Upper lobe of right lung (tissue), 1 donor: Measurements from ENCODE around the gene NUP37. TPM values are rescaled to one million over a fixed set of nuclear protein-coding genes. Genes with fewer than 3 reads are reported as not detected.

Experiments used
- ATAC-seq: fragments of 200-7000 bp; cut with Tn5 transposase; one replicate; pipeline ENCODE4 v1.9.1; 2020; ENCODE audit warnings: mild to moderate bottlenecking, moderate library complexity
- DNase-seq: peaks from one replicate; pipeline ENCODE4 v3.0.0-alpha.2; 2020
- H3K27ac ChIP-seq: fragments of 200-600 bp; one replicate; pipeline ENCODE4 v1.8.0; 2022
- H3K27me3 ChIP-seq: fragments of 200-600 bp; one replicate; pipeline ENCODE4 v1.8.0; 2022; ENCODE audit warnings: mild to moderate bottlenecking
- H3K36me3 ChIP-seq: fragments of 200-600 bp; one replicate; pipeline ENCODE4 v1.8.0; 2022
- H3K4me1 ChIP-seq: fragments of 200-600 bp; one replicate; pipeline ENCODE4 v1.8.0; 2022
- H3K4me3 ChIP-seq: fragments of 200-600 bp; one replicate; pipeline ENCODE4 v1.8.0; 2022; ENCODE audit warnings: mild to moderate bottlenecking
- H3K9me3 ChIP-seq: fragments of 200-600 bp; one replicate; pipeline ENCODE4 v1.8.0; 2022
- intact Hi-C: fragments of 100-400 bp; cut with DNase I; formaldehyde crosslinking; loops from one replicate; pipeline ENCODE4 v1.11.0; 2022
- total RNA-seq: library from RNA; stranded (reverse); fragmentation: NEBNext Ultra II Directional; extraction: Animal tissue kit (Norgen Biotek cat#: 25700); gene quantifications from one replicate; pipeline ENCODE4 v1.2.1, GENCODE V29; 2021
- TF ChIP-seq, protein P1 (sequence below): fragments of 200-600 bp; IDR thresholded peaks from one replicate; pipeline ENCODE4 v1.8.0; 2022; ENCODE audit warnings: antibody characterized with exemption
- donor health status: DM: no; HTN: yes; CAD: no; lungs with severe emphysema.

The NUP37 gene
- total RNA-seq, 1 donor from 2014 or later = 17.6 TPM

DNA sequence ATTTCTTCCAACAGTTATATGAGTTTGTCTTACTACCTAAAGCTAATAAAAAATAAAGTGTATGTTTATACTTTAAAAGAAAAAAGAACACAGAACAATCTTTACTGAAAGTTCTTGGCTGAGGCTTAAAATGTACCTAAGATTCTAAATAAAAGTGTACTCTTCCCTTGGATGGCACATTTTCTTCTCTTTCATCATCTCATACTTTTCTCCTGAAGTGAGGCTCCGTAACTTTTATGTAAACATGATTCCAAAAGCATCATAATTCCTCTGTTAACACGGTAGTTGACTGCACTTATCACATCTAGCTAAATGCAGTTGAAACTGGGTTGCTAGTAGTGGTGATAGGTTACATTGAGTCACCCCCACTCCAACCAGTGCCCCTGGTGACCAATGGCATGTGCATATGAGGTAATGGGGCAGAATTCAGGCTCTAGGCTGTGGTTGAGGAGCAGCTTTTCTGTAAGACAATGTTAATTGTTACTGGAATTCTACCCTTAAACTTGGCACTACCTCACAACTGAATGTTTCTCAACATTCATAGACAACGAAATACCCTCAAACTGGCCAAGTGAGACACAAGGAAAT is 96.5 kb downstream of the NUP37 start:
- peaks cover 7% of the 10 kb centered on the region for H3K36me3 ChIP-seq
- no peak overlapping the region for H3K4me3 ChIP-seq
- no peaks in the 10 kb centered on the region for H3K9me3 ChIP-seq
- intact Hi-C loops = no loop called here
- no peaks in the 10 kb centered on the region for H3K27me3 ChIP-seq
- TF ChIP-seq, protein P1, sequence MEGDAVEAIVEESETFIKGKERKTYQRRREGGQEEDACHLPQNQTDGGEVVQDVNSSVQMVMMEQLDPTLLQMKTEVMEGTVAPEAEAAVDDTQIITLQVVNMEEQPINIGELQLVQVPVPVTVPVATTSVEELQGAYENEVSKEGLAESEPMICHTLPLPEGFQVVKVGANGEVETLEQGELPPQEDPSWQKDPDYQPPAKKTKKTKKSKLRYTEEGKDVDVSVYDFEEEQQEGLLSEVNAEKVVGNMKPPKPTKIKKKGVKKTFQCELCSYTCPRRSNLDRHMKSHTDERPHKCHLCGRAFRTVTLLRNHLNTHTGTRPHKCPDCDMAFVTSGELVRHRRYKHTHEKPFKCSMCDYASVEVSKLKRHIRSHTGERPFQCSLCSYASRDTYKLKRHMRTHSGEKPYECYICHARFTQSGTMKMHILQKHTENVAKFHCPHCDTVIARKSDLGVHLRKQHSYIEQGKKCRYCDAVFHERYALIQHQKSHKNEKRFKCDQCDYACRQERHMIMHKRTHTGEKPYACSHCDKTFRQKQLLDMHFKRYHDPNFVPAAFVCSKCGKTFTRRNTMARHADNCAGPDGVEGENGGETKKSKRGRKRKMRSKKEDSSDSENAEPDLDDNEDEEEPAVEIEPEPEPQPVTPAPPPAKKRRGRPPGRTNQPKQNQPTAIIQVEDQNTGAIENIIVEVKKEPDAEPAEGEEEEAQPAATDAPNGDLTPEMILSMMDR = no peak
- H3K4me1 ChIP-seq = peaks cover 4% of the 10 kb centered on the region
- no peak overlapping the region for H3K27ac ChIP-seq
- DNase-seq (no peak), ATAC-seq (peak; percentile 69)

Other genes starting within 250 kb of the NUP37 start
- 162 TPM for gene DRAM1, start 242.5 kb downstream of the NUP37 start, total RNA-seq
- 34.6 TPM for gene WASHC3, start 58.1 kb downstream of the NUP37 start, total RNA-seq
- gene PARPBP, start 69 bp upstream of the NUP37 start, total RNA-seq = 2.1 TPM
- not detected for gene PMCH, start 77.7 kb upstream of the NUP37 start, total RNA-seq